GM21723 (cell line): ENCODE measurements around the gene ANO3.
"Not testable (repeated sequence)": the region's sequence is repeated elsewhere in the genome, so short reads cannot be mapped to it uniquely, and the experiment has no call there.

Source experiments
- ATAC-seq: cut with Tn5 transposase; IDR thresholded peaks from one replicate; pipeline ENCODE4 v1.9.1; 2021; ENCODE audit warnings: mild to moderate bottlenecking, moderate library complexity; ENCODE audit not compliant: unreplicated experiment

ANO3 gene

DNA sequence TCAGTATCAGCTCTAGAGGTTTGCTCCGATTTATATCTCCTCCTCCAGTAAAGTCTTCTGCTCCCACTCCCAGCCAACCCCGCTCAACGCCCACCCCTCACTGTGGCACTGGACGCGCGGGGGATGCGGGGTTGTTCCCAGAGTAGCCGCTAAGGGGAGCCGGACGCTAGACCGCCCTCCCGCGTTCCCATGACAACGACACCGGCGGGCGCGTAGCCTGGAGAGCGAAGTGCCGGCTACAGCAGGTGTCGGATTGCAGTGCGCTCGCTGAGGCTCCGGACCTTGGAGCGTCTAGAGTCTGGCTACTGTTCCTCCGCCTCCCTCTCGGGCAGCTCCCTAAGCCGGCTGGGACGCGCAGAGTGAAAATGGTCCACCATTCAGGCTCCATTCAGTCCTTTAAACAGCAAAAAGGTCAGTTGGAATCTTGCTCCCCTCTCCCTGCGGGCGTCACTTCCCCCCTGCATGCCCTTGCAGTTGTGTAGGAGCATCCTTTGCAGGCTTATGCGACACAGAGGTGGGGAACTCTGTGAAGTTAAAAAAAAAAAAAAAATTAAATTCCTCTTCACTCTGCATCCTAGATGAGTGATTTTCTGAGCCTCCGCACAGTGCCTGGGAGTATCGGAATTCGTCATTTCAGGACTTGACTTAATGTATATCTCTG is at the start of gene ANO3:
TSS of gene ANO3 (plus strand) at position 220 of the 661 bp plus-strand sequence. CDS start at position 366, 146 bp downstream.
- ATAC-seq = peak; percentile 98

DNA sequence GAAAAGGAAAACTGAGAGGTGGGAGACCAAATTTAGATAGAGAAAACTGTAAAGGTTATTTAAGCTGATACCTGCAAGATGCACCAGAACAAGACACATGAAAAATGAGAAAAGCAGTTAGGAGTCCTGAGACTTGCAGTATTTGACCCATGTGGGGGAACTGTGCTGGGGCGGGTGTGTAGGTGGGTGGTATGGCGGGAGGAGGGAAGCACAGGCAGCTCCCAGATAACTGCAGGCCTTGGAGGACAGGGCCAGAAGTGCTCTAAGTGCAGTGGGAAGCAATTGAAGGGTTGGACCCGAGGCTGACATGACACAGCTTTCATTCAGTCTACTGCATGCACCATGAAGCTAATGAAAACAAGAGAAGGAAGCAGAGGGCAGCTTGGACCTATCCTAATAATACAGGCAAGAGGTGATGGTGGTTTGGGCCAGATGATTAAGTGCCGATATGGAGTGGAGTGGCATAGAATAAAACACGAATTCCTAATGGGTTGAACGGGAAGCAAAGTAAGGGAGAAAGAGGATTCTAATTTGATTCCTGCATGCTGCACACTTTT is 48.0 kb upstream of the ANO3 start:
- ATAC-seq = no peak

DNA sequence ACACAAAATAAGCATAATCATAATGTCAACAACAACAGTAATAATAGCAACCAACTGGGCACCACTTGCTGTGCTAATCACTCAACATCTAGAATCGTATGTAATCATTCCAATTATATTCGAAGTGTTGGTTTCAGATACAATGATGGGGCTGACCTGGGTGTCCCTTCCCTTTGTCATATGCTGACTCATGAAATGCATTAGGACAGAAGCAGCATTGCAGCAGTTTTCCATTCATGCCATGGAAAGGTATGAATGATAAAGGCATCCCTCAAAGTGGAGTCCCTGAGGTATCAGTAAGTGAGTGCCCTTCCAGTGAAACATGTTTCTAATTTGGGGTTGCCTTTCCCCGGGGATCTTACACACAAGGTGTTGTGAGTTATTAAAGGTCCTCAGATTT is 46.3 kb upstream of the ANO3 start:
- ATAC-seq = no peak

DNA sequence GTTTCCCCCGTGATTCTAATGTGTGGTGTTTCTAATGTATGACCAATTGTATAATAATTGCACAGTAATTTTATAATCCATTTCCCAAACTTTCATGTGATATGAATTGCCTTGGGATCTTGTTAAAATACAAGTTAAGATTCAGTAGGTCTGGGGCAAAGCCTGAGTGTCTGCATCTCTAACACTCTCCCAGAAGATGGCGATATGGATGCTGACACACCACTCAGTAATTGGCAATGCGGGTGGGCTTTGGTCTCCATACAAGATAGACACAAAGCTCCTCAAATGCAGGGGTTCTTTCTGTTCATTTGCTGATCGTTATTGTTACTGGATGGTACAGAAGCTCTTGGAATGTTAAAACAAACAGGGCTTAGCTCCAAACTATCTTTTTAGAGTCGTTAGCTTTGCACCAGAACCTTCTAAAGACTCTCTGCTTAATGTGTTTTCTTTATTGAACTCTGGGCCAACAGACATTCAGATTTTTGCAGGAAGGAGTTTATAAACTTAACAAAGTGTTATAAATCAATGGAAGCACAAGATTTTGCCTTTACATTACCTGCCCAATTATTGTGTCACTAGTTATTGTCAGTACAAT is 45.4 kb upstream of the ANO3 start:
- no peak for ATAC-seq

DNA sequence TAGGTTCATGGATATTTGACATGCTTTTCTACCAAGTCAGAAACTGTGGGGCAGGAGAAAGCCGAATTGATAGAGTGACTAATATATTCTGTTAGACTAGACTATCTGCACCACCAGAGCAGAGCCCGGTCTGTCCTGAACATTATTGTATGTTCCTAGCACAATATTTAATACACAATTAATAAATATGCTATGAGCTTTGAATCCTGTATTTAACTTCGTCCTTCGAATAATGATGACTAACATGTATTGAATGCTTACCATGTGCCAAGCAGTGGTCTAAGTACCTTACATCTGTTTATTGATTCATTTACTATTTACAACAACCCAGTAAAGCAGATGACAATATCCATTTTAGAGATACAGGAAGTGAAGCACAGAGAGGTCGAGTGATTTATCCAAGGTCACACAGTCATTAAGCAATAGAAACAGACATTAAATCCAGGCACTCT is 44.8 kb upstream of the ANO3 start:
- ATAC-seq = no peak

DNA sequence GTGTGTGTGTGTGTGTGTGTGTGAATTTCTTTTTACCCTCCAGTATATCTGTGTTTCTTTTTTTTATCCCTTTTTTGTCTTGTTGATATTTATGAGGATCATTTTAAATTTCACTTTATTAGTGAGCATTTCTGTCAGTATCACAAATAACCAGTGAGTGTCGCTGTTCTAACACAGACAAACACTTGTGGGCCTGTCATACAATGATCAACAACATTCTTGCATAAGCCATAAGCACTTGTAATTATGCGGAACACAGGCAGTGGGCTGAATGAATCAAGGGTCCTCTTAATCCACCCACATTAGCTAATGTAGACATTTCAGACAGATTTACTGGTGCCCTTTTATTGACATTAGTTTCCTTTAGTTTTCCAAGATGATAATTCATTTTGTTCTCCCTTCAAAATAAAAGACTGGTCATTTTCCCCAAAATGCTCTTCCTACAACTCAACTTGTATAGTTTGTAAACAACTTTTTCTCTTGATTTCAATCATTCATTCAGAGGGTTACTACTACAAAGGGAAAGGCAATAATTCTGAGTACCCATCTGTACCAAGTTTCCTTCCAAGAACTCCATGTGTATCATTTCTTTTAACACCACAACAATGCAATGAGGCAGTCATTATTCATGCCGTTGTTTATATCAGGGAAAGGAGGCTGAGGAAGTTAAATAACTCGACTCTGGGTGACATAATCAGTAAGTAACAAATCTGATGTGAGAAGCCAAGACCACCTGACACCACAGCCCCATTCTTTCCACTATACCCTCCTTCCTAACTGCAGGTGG is 34.5 kb upstream of the ANO3 start:
- peak; percentile 89 for ATAC-seq

DNA sequence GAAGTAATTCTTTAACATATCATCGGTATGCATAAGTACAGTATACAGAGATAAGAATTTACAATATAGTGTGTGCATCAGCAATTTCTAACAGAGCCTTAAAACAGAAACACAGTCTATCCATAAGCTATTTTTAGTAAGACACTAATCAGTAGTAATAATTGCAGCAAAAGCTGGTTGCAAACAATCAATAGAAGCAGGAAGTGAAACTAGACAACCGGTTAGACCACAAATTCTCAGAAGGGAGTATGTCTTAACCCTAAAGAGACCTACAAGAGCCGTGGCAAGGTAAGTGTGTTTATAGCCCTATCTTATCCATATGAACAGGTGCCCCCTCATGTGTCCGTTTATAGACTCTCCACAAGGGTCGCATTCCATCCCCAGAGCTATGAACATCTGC is 15.6 kb upstream of the ANO3 start:
- not testable (repeated sequence) for ATAC-seq

DNA sequence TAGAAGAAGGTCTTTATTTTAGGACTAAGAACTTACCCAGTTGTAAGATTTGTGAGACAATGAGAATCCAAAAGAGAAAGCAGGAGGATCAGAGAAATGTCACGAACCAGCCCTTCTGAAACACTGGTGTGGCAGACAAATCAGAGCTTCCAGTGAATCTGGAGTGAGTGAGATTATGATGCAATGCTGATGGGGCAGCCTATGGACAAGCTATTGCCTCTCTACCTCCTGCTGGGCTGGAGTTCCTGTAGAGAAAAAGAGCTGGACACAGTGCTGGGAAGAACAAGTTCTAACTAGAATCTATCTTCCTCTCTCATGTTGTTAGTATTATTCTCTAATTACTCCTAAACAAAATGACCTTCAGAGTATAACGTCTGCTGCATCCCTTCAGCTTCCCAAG is 12.0 kb upstream of the ANO3 start:
- ATAC-seq = no peak

DNA sequence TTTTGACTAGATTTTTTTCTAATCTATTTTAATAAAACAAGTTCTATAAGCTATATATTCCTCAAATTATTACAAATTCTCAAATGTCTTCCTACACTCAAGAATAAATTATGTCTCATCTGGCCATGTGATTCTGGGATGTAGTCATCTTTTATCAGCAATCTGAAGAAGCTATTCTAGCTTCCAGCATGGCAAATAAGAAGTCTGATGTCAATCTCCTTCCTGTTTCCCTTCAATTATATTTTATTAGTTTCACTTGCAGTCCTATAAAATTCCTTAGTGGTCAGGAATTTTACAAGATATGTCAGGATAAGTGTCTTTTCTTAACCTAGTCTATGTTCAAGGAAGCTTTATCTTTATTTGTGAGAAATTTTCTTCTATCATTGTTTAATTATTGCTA is 10.4 kb upstream of the ANO3 start:
- no peak for ATAC-seq

DNA sequence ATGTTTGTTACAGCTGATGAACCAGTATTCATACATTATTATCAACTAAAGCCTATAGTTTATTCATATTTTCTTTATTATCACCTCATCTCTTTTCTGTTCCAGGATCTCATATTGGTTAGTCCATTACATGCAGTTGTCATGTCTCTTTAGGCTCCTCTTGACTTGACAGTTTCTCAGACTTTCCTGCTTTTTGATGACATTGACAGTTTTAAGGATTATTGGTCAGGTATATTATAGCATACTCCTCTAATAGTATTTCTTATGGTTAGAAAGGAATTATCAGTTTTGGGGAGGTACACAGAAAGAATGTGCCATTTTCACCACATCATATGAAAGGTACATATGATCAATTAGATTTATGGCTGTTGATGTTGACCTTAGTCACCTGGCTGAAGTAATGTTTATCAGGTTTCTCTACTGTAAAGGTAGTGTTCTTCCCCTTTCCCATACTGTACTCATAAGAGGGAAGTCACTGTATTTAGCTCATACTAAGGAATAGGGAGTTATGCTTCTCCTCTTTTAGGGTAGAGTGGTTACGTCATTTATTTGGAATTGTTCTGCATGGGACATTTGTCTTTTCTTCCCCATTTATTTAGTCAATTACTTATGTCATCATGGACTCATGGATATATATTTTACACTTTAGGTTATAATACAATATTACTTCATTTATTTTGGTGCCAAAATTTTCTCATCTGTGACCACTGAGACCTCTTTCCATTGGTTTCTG is 9.4 kb upstream of the ANO3 start:
- ATAC-seq = no peak

DNA sequence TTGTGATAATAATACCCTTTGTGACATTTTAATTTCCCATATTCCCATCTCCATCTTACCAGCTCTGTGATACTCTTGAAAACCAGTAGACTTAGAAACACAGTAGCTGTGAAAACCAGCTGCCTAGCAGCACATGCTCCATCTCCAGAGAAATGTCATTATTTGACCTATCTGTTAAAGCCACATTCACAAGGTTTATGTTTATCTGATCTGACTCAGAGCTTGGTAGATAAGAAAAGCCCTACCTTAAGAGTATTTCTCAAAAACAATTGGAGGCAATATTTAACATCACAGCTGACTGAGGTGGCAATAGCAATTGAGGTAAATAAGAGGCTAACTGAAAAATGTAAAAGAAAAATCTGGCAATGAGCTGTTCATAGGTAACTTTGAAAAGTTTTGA is 8.1 kb upstream of the ANO3 start:
- no peak for ATAC-seq

DNA sequence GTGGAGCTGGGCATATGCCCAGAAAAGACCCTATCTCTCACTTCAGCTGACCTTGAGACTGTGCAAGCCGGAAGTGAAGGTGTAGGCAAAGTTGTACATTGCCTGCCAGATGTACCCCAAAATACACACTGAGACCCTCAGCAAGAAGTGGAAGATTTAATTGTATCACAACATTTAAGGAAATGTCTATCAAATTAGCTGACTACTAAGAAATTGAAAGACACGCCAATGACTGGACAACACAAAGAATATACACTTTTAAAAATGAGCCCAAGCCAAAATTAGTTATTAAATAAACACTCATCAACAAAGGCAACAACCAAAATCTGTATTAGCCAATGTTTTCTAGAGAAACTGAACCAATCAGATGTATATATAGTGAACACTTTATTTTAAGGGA is 7.7 kb upstream of the ANO3 start:
- no peak for ATAC-seq

DNA sequence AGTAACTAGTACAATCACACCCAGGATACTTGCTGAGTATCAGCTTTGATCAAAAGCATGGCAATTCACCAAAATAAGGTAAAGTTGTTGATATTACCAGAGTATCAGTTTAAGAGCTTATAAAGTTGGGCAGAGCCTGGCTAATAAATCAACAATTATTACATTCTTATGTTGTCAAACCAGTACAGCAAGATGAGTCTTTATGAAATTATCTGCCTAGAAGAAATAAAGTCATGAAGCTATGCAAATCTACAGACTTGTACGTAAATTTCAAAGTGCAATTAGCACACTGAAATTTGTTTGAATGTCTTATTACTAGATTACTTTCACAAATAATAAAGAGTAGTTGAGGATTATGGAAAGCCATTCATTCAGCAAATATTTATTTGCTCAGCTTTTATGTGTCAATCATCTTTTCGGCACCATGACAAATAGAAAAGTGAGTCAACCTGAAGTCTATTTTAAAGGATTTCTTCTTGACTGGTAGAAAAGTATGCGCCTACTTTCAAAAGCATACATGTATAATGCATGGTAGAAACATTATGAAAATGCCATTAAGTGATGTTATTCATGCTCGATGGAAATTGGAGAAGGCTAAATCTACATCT is 5.0 kb upstream of the ANO3 start:
- ATAC-seq = no peak

DNA sequence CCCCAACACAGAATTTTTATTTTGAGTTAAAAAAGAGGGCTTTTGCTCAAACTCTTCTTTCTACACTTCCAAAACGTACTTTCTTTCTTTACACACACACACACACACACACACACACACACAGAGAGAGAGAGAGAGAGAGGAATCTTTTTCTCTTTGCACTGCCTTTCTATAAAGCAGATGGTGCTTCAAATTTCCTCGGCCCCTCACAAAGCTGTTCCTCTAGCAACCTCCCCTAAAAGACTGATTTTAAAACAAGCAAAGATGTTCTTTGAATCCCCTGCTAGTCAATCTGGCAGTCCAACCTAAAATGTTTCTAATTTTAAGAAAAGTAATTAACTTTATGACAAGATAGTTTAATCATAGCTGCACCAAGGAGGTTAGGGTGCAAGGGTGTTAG is 2.7 kb upstream of the ANO3 start:
- ATAC-seq = no peak

DNA sequence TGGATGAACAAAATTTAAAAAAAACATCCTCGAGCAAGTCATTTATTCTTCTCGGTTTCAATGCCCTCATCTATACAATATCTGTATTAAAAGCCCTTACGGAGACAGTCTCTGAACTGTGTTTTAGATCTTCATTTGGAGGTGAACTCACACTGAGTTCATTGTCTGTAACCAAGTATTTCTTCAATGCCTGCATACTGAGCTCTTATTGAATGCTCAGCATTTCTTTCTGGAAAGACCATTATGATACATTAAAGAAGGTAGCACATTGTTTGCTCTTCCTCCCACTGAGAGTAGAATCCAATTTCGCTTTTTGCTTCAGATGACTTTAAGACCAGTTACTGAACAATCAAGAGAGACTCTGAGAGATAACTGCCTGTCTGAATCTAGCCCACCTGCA is 1.7 kb upstream of the ANO3 start:
- no peak for ATAC-seq

DNA sequence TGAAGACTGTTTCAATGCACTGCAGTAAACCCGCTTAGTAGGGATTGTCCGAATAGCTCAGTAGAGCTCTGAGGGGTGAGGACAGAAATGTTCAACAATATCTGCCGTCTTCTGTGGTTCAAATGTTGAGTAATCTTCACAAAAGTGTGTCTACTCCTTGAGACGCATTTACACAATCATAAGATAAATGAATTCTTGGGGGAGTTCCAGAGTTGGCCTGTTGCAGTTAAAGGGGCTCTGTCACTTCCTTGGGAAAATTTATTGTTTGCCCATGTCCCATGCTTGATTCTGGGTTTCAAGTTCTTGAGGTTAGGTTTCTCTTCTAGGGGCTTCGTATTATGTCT is 614 bp downstream of the ANO3 start:
- no peak for ATAC-seq

DNA sequence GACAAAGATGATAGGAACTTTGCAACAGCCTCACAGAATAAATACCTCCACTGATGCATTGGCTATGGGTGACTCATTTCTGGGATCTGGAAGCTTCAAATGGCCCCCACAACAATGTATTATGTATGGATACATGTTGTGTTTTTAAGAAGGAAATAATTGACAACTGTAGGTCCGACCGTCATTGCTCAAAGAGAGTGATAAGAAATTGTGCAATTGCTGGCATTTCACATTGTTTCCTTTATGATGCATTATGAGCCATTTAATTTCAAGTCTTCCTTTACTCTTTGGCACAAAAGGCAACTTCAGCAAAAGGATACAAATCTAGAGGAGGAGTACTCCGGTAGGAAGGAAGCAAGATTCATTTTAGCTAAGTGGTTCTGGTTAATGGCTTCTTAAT is 2.0 kb downstream of the ANO3 start:
- ATAC-seq = no peak

DNA sequence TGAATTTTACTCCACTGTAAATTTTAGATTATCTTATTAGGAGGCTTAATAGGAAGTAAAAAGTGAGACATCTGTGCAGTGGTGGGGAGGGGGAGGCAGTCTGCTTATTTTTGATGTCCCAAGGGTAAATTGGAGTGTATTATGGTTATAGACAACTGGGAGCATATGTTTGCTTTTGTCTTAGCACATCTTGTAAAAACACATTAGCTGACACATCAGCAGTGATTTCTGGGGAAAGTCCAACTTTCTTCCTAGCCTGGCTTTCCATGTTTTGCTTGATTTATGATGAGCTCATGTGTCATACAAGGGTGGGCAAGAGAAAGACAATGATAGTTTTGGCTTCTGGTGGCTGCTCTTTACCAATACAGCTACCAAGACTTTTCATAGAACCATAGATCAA is 4.0 kb downstream of the ANO3 start:
- ATAC-seq = no peak

DNA sequence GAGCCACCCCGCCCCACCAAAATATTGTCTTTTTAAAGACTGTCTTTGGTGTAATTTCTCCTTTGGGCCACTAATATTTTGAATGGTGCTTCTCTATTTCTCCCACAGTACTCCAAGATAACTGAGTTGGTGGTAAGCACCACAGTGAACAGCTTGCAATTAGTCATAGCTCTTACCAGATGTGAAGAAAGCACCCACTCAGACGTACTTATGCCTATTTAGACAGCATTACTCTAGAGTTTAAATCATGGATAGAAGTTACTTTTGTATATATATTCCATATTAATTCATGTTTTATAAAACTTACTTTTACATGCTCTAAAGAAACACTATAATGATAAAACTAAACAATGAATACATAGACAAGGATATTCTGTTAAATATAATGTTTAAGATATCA is 12.7 kb downstream of the ANO3 start:
- no peak for ATAC-seq

DNA sequence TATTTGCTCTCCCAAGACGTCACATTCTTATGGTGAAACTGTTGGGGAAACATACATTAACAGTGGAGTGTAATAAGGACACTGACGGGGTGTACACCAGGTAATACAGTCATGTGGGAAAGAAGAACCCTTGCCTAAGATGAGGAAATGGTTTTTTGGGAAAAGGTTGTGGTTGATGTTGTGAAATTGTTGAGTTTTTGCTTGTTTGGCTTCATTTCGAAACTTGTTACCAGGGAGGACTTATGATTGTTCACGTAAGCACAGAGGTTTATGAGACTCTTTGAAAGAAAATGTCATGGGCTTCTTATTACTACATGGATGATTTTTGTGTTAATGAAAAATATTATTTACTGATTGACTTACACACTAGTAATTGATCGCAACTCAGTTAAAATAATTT is 16.8 kb downstream of the ANO3 start:
- ATAC-seq = no peak

DNA sequence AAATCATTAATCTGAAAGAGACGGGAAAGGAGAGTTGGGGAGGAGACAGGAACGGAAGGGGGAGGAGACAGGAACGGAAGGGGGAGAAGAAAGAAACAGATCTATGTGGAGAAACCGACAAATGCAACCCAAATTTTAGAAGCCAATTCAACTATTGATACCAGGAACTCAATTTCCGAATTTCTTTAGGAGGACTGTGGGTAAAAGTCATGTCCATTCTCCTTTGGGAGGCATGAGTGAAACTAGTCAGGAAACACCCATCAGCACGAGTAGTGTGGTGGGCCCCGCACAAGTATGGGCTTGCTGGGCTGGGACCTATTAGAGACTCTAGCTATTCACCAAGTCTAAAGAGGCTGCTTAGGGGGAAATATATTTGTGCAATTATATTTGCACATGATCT is 18.1 kb downstream of the ANO3 start:
- no peak for ATAC-seq
